RWPE2 (cell line): ENCODE data around the gene LEPROT.
"Not testable (repeated sequence)": the region's sequence is repeated elsewhere in the genome, so short reads cannot be mapped to it uniquely, and the experiment has no call there.

ENCODE experiments used
- ATAC-seq: fragments of 200-7000 bp; cut with Tn5 transposase; 3 replicates; pipeline ENCODE4 v1.9.1; 2021; ENCODE audit warnings: low read depth
- DNase-seq: peaks from one replicate; pipeline ENCODE4 v3.0.0-alpha.2; 2020; ENCODE audit warnings: low spot score
- H3K27ac ChIP-seq: fragments of 450-650 bp; 2 replicates; pipeline ENCODE4 v1.5.1; 2017; ENCODE audit warnings: mild to moderate bottlenecking; ENCODE audit not compliant: poor library complexity, severe bottlenecking
- H3K27me3 ChIP-seq: fragments of 250-450 bp; sonication (Bioruptor Pico); 2 replicates; pipeline ENCODE4 v1.5.1; 2021; ENCODE audit warnings: mild to moderate bottlenecking, moderate library complexity; ENCODE audit not compliant: insufficient read depth, poor library complexity, severe bottlenecking
- H3K36me3 ChIP-seq: fragments of 250-450 bp; sonication (Bioruptor Pico); 2 replicates; pipeline ENCODE4 v1.5.1; 2020; ENCODE audit warnings: low read depth, mild to moderate bottlenecking, moderate library complexity
- H3K4me1 ChIP-seq: fragments of 250-450 bp; sonication (Bioruptor Pico); 2 replicates; pipeline ENCODE4 v1.5.1; 2021; ENCODE audit warnings: mild to moderate bottlenecking, moderate library complexity; ENCODE audit not compliant: insufficient read depth, poor library complexity, severe bottlenecking
- H3K4me3 ChIP-seq: fragments of 250-450 bp; sonication (Bioruptor Pico); 2 replicates; pipeline ENCODE4 v1.5.1; 2021; ENCODE audit warnings: mild to moderate bottlenecking, moderate library complexity; ENCODE audit not compliant: severe bottlenecking
- H3K9me3 ChIP-seq: fragments of 250-450 bp; sonication (Bioruptor Pico); 2 replicates; pipeline ENCODE4 v1.5.1; 2021; ENCODE audit warnings: mild to moderate bottlenecking, moderate library complexity; ENCODE audit not compliant: severe bottlenecking
- TF ChIP-seq, protein P1 (sequence below): fragments of 450-650 bp; IDR thresholded peaks from one replicate; pipeline ENCODE4 v1.5.1; 2017; ENCODE audit warnings: mild to moderate bottlenecking, moderate library complexity; ENCODE audit not compliant: poor library complexity, severe bottlenecking

LEPROT gene

DNA sequence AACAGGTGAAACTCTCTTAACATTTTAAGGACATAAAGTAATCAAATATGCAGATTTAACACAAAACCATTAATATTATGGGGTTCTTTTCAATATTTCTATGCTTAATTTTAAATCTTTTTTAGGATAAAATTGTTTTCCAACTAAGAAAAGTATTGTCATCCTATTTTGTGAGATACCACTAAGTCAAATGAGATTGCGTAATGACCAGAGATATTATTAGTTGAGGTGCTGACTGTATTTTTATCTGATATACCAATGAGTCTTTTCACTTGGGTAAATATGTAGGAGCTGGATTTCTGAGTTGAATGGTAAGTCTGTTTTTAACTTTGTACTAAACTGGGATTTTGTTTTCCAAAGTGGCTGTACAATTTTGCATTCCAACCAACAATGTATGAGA, 25.4 kb downstream of the LEPROT start:
- Histone ChIP-seq H3K36me3 (no peaks in the 10 kb centered on the region), H3K27ac (no peak overlapping the region), H3K4me1 (no peaks in the 10 kb centered on the region), H3K4me3 (no peak overlapping the region), H3K27me3 (no peaks in the 10 kb centered on the region), H3K9me3 (no peaks in the 10 kb centered on the region)
- TF ChIP-seq, protein P1, sequence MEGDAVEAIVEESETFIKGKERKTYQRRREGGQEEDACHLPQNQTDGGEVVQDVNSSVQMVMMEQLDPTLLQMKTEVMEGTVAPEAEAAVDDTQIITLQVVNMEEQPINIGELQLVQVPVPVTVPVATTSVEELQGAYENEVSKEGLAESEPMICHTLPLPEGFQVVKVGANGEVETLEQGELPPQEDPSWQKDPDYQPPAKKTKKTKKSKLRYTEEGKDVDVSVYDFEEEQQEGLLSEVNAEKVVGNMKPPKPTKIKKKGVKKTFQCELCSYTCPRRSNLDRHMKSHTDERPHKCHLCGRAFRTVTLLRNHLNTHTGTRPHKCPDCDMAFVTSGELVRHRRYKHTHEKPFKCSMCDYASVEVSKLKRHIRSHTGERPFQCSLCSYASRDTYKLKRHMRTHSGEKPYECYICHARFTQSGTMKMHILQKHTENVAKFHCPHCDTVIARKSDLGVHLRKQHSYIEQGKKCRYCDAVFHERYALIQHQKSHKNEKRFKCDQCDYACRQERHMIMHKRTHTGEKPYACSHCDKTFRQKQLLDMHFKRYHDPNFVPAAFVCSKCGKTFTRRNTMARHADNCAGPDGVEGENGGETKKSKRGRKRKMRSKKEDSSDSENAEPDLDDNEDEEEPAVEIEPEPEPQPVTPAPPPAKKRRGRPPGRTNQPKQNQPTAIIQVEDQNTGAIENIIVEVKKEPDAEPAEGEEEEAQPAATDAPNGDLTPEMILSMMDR: no peak
- ATAC-seq (no peak), DNase-seq (no peak)

DNA sequence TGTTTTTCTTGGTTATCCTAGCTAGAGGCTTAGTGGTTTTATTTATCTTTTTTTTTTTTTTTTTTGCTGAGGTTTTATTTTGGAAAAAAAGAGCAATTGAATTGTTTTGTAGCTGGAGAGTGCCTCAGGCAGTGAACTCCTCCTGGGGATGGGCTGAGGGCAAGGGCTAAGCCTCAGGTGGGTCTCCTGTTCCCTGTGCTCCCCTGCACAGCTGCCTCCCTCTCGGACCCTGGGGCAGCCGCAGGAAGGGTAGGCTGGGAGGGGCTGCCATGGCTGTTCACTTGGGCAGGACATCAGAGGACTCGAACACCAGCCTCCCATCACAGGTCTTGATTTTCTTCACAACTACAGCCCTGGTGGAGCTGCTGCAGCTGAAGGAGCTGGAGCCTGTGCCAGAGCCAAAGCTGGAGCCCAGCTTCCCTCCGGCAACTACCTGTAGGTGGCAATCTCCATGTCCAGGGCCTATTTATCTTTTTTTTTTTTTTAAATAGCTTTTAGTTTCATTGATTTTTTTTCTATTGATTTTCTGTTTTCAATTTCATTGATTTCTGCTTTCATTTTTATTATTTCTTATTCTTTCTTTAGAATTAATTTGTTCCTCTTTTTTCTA, 28.9 kb downstream of the LEPROT start:
- ATAC-seq (no peak), DNase-seq (no peak)
- TF ChIP-seq, protein P1: peak; percentile 14
- no peaks in the 10 kb centered on the region for H3K27me3 ChIP-seq
- H3K4me3 ChIP-seq: no peak overlapping the region
- no peaks in the 10 kb centered on the region for H3K9me3 ChIP-seq
- H3K27ac ChIP-seq: no peak overlapping the region
- H3K36me3 ChIP-seq: no peaks in the 10 kb centered on the region
- no peaks in the 10 kb centered on the region for H3K4me1 ChIP-seq

DNA sequence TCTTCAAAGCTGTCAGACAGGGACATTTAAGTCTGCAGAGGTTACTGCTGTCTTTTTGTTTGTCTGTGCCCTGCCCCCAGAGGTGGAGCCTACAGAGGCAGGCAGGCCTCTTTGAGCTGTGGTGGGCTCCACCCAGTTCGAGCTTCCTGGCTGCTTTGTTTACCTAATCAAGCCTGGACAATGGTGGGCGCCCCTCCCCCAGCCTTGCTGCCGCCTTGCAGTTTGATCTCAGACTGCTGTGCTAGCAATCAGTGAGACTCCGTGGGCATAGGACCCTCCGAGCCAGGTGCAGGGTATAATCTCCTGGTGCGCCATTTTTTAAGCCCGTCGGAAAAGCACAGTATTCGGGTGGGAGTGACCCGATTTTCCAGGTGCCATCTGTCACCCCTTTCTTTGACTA, 35.2 kb downstream of the LEPROT start:
- H3K9me3 ChIP-seq, H3K4me1 ChIP-seq, H3K4me3 ChIP-seq, H3K27me3 ChIP-seq, H3K36me3 ChIP-seq, DNase-seq, H3K27ac ChIP-seq, ATAC-seq: not testable (repeated sequence)

DNA sequence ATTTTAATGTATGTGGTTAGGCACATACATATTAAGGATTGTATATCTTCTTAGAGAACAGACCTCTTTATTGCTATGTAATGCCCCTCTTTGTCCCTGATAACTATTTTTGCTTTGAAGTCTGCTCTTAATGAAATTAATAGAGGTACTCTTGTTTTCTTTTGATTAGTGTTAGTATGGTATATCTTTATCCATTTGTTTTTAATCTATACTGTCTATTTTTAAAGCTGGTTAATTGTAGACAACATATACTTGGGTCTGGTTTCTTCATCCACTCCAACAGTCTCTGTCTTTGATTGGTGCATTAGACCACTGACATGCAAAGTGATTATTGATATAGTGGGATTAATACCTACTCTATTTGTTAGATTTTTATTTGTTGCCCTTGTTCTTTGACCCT, 36.0 kb downstream of the LEPROT start:
- no peaks in the 10 kb centered on the region for H3K27me3 ChIP-seq
- TF ChIP-seq, protein P1: no peak
- H3K27ac ChIP-seq: no peak overlapping the region
- H3K4me1 ChIP-seq: no peaks in the 10 kb centered on the region
- H3K36me3 ChIP-seq: no peaks in the 10 kb centered on the region
- DNase-seq: no peak
- no peaks in the 10 kb centered on the region for H3K9me3 ChIP-seq
- ATAC-seq: no peak
- no peak overlapping the region for H3K4me3 ChIP-seq

DNA sequence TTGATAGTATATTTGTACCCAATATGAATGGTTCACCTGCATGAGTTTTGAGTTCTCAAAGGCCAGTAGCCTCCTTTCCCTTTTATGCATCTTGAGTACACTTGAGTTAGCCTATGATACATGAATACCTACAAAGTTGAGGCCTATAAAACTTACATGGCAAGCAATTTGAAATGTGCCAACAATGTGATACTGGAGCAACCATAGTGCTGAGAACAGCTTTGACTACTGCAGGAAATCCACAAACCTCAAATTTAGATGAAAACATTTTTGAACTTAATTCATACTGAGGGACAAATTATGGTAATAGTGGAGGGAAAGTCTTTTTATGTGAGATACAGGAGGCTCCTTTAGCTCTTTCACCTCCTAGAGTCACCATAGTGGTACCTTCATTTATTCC, 37.4 kb downstream of the LEPROT start:
- H3K9me3 ChIP-seq: no peaks in the 10 kb centered on the region
- ATAC-seq (no peak), DNase-seq (no peak)
- no peaks in the 10 kb centered on the region for H3K36me3 ChIP-seq
- TF ChIP-seq, protein P1: no peak
- no peak overlapping the region for H3K4me3 ChIP-seq
- H3K27ac ChIP-seq: no peak overlapping the region
- H3K27me3 ChIP-seq: no peaks in the 10 kb centered on the region
- no peaks in the 10 kb centered on the region for H3K4me1 ChIP-seq
